Stimulated activated CD4-positive, alpha-beta T cell treated with anti-CD3 and anti-CD28 coated beads, TNF-alpha, amount 100 ng/mL, for 24 hours (primary cell): ENCODE results near the gene PMEPA1.

Experiments used
- DNase-seq, 3 experiments: peaks; one replicate each; pipeline ENCODE4 v3.0.0-alpha.2; 2020; ENCODE audit warnings: low read depth in 3 of 3

Gene PMEPA1

GRCh38 chr20:57609842-57610167 is 100.0 kb downstream of the PMEPA1 start:
- no peak for DNase-seq

GRCh38 chr20:57609086-57609841 is 100.6 kb downstream of the PMEPA1 start:
- DNase-seq: no peak

GRCh38 chr20:57608516-57608915 is 101.3 kb downstream of the PMEPA1 start:
- DNase-seq: no peak

- no peak for DNase-seq
Observed at GRCh38 chr20:57605878-57606277, 103.9 kb downstream of the PMEPA1 start.

GRCh38 chr20:57605045-57605444 is 104.8 kb downstream of the PMEPA1 start:
- DNase-seq: no peak

- no peak for DNase-seq
Observed at GRCh38 chr20:57603120-57603519, 106.7 kb downstream of the PMEPA1 start.

- DNase-seq: no peak
Observed at GRCh38 chr20:57601737-57602136, 108.1 kb downstream of the PMEPA1 start.

- no peak for DNase-seq
Observed at GRCh38 chr20:57601211-57601570, 108.6 kb downstream of the PMEPA1 start.

GRCh38 chr20:57600320-57601210 is 109.2 kb downstream of the PMEPA1 start:
- no peak for DNase-seq

GRCh38 chr20:57598491-57598890 is 111.3 kb downstream of the PMEPA1 start:
- DNase-seq: no peak
